ENCODE measurements around the gene ZNF362. TPM values are rescaled to one million over a fixed set of nuclear protein-coding genes. Genes with fewer than 3 reads are reported as not detected.
A peak's percentile ranks its signal among the peaks of the same experiment; 100 is the strongest.

The ZNF362 gene
- total RNA-seq, 1 experiment from 2014 or later: 11.1 TPM

DNA sequence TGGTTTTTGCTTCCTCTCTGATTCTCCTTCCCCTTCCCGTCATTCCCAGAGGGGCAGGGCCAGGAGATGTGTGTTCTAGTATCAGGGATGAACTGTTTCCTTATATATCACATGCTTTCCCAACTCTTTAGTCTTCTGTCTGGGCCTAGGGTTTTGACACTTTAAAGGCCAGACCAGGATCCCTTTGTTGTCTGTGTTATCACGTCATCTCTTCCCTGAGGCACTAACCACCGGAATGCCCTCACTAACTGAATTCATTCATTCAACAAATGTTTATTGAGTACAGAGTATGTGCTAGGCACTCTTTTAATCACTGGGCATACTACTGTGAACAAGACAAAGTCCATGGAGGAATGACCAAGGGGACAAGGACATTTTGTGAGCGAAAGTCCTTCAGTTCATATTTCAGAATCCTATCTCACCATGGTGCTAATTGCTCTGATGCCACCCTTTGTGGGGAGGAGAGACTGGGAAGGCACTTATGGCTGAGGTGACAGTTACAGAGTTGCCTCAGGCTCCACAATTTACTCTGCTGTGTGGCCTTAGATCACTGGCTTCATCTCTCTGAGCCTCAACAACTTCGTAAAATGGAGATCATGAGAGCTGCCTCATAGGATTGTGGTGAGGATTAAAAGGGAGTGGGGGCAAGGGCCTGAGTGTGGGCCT is 12.0 kb upstream of the ZNF362 start:
- CTCF ChIA-PET: no interaction called here
- intact Hi-C loops (cut with micrococcal nuclease): no loop called here
- H3K4me3 ChIP-seq (replicated peaks in 1 of 2; ENCODE audit: low read depth in 1 of 2, low read length in 2 of 2): no peak overlapping the region
- no peaks in the 10 kb centered on the region for H3K9me3 ChIP-seq (ENCODE audit: control insufficient read depth in 1 of 2, insufficient read depth in 1 of 2, low read depth in 1 of 2, low read length in 2 of 2)
- no peaks in the 10 kb centered on the region for H3K9me2 ChIP-seq (ENCODE audit: insufficient read depth)
- no peaks in the 10 kb centered on the region for H4K20me1 ChIP-seq (ENCODE audit: insufficient read depth)
- DNase-seq (ENCODE audit: low read depth, low spot score): no peak
- RAD21 ChIA-PET (ENCODE audit: low non-redundant PET in 1 of 2, low total read pairs in 2 of 2, uncharacterized antibody in 2 of 2, unreplicated experiment in 2 of 2): no interaction called here
- H3K27me3 ChIP-seq (ENCODE audit: insufficient read depth, low read length): no peaks in the 10 kb centered on the region
- H3K27ac ChIP-seq (ENCODE audit: low read depth, low read length): no peak overlapping the region
- no peaks in the 10 kb centered on the region for H3K36me3 ChIP-seq (ENCODE audit: control insufficient read depth in 1 of 2, insufficient read depth in 2 of 2, low read length in 2 of 2)
- H3K4me1 ChIP-seq (ENCODE audit: control insufficient read depth in 1 of 2, insufficient read depth in 2 of 2, low read length in 2 of 2): peaks cover 2 to 9% of the 10 kb centered on the region in 2 experiments; a peak in 1 of 4 replicates
- peak; percentile 53; the same call in 1 of the 2 replicates for ATAC-seq
- no peak for TF ChIP-seq SP1 (IDR thresholded peaks at IDR 0.05; ENCODE audit: low read depth)
- no peak for TF ChIP-seq TCF7L2 (IDR thresholded peaks at IDR 0.05; ENCODE audit: borderline replicate concordance, extremely low read depth, insufficient read depth, insufficient read length)
- no peak for TF ChIP-seq YY1 (IDR thresholded peaks at IDR 0.05; ENCODE audit: extremely low read depth, insufficient replicate concordance, low read depth, low read length)
- TF ChIP-seq FOSL1 (IDR thresholded peaks at IDR 0.05; ENCODE audit: low read depth): no peak
- no peak for TF ChIP-seq POLR2A (IDR thresholded peaks at IDR 0.05; ENCODE audit: borderline replicate concordance, extremely low read depth, insufficient read depth, insufficient read length)
- TF ChIP-seq, protein P1, sequence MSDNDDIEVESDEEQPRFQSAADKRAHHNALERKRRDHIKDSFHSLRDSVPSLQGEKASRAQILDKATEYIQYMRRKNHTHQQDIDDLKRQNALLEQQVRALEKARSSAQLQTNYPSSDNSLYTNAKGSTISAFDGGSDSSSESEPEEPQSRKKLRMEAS (IDR thresholded peaks at IDR 0.05): no peak
- TF ChIP-seq POLR2AphosphoS5 (IDR thresholded peaks at IDR 0.05; ENCODE audit: low read depth, low read length): no peak
- TF ChIP-seq EZH2 (IDR thresholded peaks at IDR 0.05): no peak
- no peak for TF ChIP-seq ZNF274 (IDR thresholded peaks at IDR 0.05; ENCODE audit: low read depth, low read length)
- TF ChIP-seq ELF1 (IDR thresholded peaks at IDR 0.05; ENCODE audit: borderline replicate concordance, low read depth): no peak
- TF ChIP-seq CBX3 (IDR thresholded peaks at IDR 0.05; ENCODE audit: low read depth): no peak
- no peak for TF ChIP-seq EGR1 (IDR thresholded peaks at IDR 0.05; ENCODE audit: low read depth)
- no peak for TF ChIP-seq ZFX (IDR thresholded peaks at IDR 0.05)
- no peak for TF ChIP-seq SIN3A (IDR thresholded peaks at IDR 0.05; ENCODE audit: low read depth)
- H2AFZ ChIP-seq (ENCODE audit: low read depth, low read length, poor library complexity, severe bottlenecking): no peak overlapping the region
- no peak overlapping the region for H3K4me2 ChIP-seq (ENCODE audit: low read length)
- H3K9ac ChIP-seq (ENCODE audit: low read length): no peak overlapping the region
- POLR2A ChIA-PET: no interaction called here
- H3K79me2 ChIP-seq (ENCODE audit: insufficient read depth, low read length): no peaks in the 10 kb centered on the region
- no TSS peak for BruUV-seq (replicated peaks)

All from HCT116 (cell line).